Measurements from ENCODE around the gene LRRC8C.

Gene LRRC8C

DNA sequence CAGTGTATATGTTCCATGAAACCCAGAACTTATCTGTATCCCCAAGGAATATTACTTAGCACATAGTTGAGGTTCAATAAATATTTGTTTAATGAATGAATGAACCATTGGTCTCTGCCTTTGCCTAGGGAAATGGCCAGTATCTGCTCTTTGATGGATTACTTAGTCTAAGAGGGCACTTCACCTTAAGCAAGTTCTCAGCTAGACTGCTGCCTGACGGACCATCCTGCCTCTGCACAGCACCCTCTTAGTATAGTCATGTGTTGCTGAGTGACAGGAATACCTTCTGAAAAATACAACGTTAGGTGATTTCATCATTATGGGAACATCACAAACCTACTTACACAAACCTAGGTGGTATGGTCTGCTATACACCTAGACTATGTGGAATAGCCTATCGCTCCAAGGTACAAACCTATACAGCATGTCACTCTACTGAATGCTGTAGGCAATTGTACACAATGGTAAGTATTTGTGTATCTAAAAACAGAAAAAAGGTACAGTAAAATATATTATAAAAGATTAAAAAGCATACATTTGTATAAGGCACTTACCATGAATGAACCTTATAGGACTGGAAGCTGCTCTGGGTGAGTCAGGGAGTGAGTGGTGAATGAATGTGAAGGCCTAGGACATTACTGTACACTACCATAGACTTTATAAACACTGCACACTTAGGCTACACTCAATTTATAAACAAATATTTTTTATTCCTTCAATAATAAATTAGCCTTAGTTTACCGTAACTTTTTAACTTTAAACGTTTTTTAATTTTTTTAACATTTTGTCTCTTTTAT, 104.2 kb downstream of the LRRC8C start:
- Histone ChIP-seq H3F3A (ENCODE audit: insufficient read depth, low read length) (no peaks in the 10 kb centered on the region), H3K79me2 (ENCODE audit: insufficient read depth, low read length) (no peaks in the 10 kb centered on the region), H3K4me1 (ENCODE audit: insufficient read depth, low read length, severe bottlenecking) (no peaks in the 10 kb centered on the region), H3K4me3 (ENCODE audit: low read depth, low read length, poor library complexity, severe bottlenecking) (no peak overlapping the region), H3K27me3 (ENCODE audit: insufficient read depth, low read length) (no peaks in the 10 kb centered on the region), H3K36me3 (ENCODE audit: insufficient read depth, low read length) (no peaks in the 10 kb centered on the region), H2AFZ (ENCODE audit: low read length) (no peak overlapping the region), H4K20me1 (ENCODE audit: insufficient read depth, low read length) (no peaks in the 10 kb centered on the region), H3K9me2 (ENCODE audit: low read depth, low read length) (no peaks in the 10 kb centered on the region), H3K27ac (ENCODE audit: low read depth, low read length, poor library complexity, severe bottlenecking) (no peak overlapping the region), H3K4me2 (ENCODE audit: low read length) (no peak overlapping the region), H3K9ac (ENCODE audit: low read length) (no peak overlapping the region), H3K9me3 (ENCODE audit: low read length) (no peaks in the 10 kb centered on the region)
- TF ChIP-seq EZH2 (IDR thresholded peaks at IDR 0.05; ENCODE audit: borderline replicate concordance, low read length): no peak
- TF ChIP-seq, protein P1, sequence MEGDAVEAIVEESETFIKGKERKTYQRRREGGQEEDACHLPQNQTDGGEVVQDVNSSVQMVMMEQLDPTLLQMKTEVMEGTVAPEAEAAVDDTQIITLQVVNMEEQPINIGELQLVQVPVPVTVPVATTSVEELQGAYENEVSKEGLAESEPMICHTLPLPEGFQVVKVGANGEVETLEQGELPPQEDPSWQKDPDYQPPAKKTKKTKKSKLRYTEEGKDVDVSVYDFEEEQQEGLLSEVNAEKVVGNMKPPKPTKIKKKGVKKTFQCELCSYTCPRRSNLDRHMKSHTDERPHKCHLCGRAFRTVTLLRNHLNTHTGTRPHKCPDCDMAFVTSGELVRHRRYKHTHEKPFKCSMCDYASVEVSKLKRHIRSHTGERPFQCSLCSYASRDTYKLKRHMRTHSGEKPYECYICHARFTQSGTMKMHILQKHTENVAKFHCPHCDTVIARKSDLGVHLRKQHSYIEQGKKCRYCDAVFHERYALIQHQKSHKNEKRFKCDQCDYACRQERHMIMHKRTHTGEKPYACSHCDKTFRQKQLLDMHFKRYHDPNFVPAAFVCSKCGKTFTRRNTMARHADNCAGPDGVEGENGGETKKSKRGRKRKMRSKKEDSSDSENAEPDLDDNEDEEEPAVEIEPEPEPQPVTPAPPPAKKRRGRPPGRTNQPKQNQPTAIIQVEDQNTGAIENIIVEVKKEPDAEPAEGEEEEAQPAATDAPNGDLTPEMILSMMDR (IDR thresholded peaks at IDR 0.05; ENCODE audit: low read length): no peak

DNA sequence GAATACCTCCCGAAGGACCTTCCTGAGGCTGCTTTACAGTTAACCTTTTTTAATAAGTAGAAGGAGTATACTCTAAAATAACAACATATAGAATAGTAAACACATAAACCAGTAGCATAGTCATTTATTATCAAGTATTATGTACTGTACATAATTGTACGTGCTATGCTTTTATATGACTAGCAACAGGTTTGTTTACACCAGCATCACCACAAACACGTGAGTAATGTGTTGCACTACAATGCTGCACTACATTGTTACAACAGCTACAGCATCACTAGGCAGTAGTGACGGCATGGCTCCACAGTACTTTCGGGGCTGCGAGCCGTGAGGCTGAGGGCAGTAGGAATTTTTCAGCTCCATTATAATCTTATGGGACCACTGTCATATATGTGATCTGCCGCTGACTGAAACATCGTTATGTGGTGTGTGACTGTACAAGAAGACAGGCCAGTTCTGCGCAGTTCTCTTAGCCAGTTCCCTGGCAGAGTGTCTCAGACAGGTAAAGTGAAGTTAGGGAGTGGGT, 105.1 kb downstream of the LRRC8C start:
- no peak overlapping the region for H2AFZ ChIP-seq (ENCODE audit: low read length)
- no peaks in the 10 kb centered on the region for H3K9me2 ChIP-seq (ENCODE audit: low read depth, low read length)
- no peak overlapping the region for H3K27ac ChIP-seq (ENCODE audit: low read depth, low read length, poor library complexity, severe bottlenecking)
- H3K27me3 ChIP-seq (ENCODE audit: insufficient read depth, low read length): no peaks in the 10 kb centered on the region
- no peak overlapping the region for H3K4me2 ChIP-seq (ENCODE audit: low read length)
- no peaks in the 10 kb centered on the region for H3K79me2 ChIP-seq (ENCODE audit: insufficient read depth, low read length)
- no peak overlapping the region for H3K9ac ChIP-seq (ENCODE audit: low read length)
- H3K36me3 ChIP-seq (ENCODE audit: insufficient read depth, low read length): no peaks in the 10 kb centered on the region
- no peak overlapping the region for H3K4me3 ChIP-seq (ENCODE audit: low read depth, low read length, poor library complexity, severe bottlenecking)
- H3K4me1 ChIP-seq (ENCODE audit: insufficient read depth, low read length, severe bottlenecking): no peaks in the 10 kb centered on the region
- no peaks in the 10 kb centered on the region for H3F3A ChIP-seq (ENCODE audit: insufficient read depth, low read length)
- no peaks in the 10 kb centered on the region for H4K20me1 ChIP-seq (ENCODE audit: insufficient read depth, low read length)
- TF ChIP-seq EZH2 (IDR thresholded peaks at IDR 0.05; ENCODE audit: borderline replicate concordance, low read length): no peak
- H3K9me3 ChIP-seq (ENCODE audit: low read length): no peaks in the 10 kb centered on the region

DNA sequence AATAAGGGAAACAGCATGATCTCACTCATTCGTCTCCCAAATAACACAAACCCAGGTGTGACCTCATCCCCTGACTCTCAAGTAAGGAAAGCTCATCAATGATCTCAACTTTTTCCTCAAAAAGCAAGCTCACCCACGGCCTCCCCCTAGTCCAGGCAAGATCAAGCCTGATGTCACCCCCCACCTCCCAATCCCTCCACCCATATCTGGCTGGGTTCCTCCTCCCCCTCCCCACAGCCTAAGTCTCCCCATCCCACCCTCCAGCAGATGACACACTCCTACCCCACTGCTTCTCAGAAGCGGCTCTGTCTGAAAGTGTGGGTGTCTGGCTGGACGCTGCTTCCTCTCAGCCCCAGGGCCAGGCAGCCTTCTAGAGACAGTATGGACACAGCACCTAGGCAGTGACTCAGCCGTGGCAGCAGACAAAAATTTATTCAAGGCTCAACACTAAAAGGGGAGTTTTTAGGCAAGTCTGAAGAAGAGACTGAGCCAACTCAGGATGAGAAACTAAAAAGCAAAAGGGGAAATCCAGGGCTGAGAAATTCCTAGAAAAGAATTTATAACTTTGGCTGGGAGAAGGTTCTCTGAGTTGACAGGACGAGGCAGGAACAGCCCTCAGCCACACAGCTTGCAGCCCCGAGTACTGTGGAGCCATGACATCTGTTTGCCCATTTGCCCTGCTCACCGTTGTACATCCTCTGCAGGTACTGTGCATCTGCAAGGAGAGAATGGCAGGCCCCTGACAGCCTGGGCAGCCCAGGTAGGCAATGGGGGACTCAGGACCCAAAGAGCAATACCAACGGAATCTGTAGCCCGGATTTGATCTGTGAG, 106.3 kb downstream of the LRRC8C start:
- H3K9ac ChIP-seq (ENCODE audit: low read length): no peak overlapping the region
- H3K9me2 ChIP-seq (ENCODE audit: low read depth, low read length): no peaks in the 10 kb centered on the region
- H3K36me3 ChIP-seq (ENCODE audit: insufficient read depth, low read length): no peaks in the 10 kb centered on the region
- H3K27ac ChIP-seq (ENCODE audit: low read depth, low read length, poor library complexity, severe bottlenecking): no peak overlapping the region
- H3F3A ChIP-seq (ENCODE audit: insufficient read depth, low read length): no peaks in the 10 kb centered on the region
- no peak for TF ChIP-seq EZH2 (IDR thresholded peaks at IDR 0.05; ENCODE audit: borderline replicate concordance, low read length)
- TF ChIP-seq, protein P1 (IDR thresholded peaks at IDR 0.05; ENCODE audit: low read length): no peak
- no peaks in the 10 kb centered on the region for H3K79me2 ChIP-seq (ENCODE audit: insufficient read depth, low read length)
- no peak overlapping the region for H3K4me3 ChIP-seq (ENCODE audit: low read depth, low read length, poor library complexity, severe bottlenecking)
- no peaks in the 10 kb centered on the region for H4K20me1 ChIP-seq (ENCODE audit: insufficient read depth, low read length)
- no peaks in the 10 kb centered on the region for H3K9me3 ChIP-seq (ENCODE audit: low read length)
- H3K4me1 ChIP-seq (ENCODE audit: insufficient read depth, low read length, severe bottlenecking): no peaks in the 10 kb centered on the region
- no peaks in the 10 kb centered on the region for H3K27me3 ChIP-seq (ENCODE audit: insufficient read depth, low read length)
- H3K4me2 ChIP-seq (ENCODE audit: low read length): no peak overlapping the region
- no peak overlapping the region for H2AFZ ChIP-seq (ENCODE audit: low read length)

Data from OCI-LY1 (cell line).